HepG2 (cell line): ENCODE measurements around the gene TNXB. TPM values are rescaled to one million over a fixed set of nuclear protein-coding genes. Genes with fewer than 3 reads are reported as not detected.
A peak's percentile ranks its signal among the peaks of the same experiment; 100 is the strongest.

ENCODE experiments used
- ATAC-seq: fragments of 200-7000 bp; cut with Tn5 transposase; 3 replicates; pipeline ENCODE4 v1.9.1; 2020; ENCODE audit warnings: mild to moderate bottlenecking, moderate library complexity
- BruUV-seq: library from RNA; stranded (reverse); fragments of 400-500 nt; replicated peaks from 2 replicates; lab custom pipeline; 2021; lab: Mats Ljungman, UMichigan
- CTCF ChIA-PET: fragments of 300-600 bp; formaldehyde crosslinking; extraction: SDS; loops from one replicate; lab custom pipeline; 2021; ENCODE audit warnings: low total read pairs, inconsistent platforms, low intra/inter-chr PET ratio; lab: Yijun Ruan, JAX
- POLR2A ChIA-PET: fragments of 350-600 bp; sonication (Branson Sonifier 250); formaldehyde crosslinking; loops from one replicate; lab custom pipeline; 2020; ENCODE audit warnings: antibody characterized with exemption, inconsistent platforms; lab: Yijun Ruan, JAX
- DNase-seq: peaks from one replicate; pipeline ENCODE4 v3.0.0-alpha.2; 2015; ENCODE audit warnings: low spot score
- FAIRE-seq: peaks from 3 replicates; lab custom pipeline; 2011; peaks lifted over from hg19 to GRCh38; lab: Jason Lieb, UNC
- H2AFZ ChIP-seq: one replicate; pipeline ENCODE4 v1.6.1; 2011; ENCODE audit warnings: low read length, inconsistent platforms
- H3K27ac ChIP-seq: fragments of 300-600 bp; 3 replicates; pipeline ENCODE4 v1.8.0; 2011; ENCODE audit warnings: mixed run types, mild to moderate bottlenecking, mixed read lengths, low read length, inconsistent platforms; ENCODE audit not compliant: insufficient read depth; ENCODE audit errors: extremely low read length
- H3K27me3 ChIP-seq, 2 experiments: fragments of 200-600 bp in 1 of 2; 2 replicates in 1 of 2; 3 replicates in 1 of 2; pipeline versions ENCODE4 v1.6.0 to v1.8.0; 2011; ENCODE audit warnings: low read length in 2 of 2, mild to moderate bottlenecking in 2 of 2, moderate library complexity in 2 of 2, inconsistent platforms in 1 of 2; ENCODE audit not compliant: insufficient read depth in 2 of 2, control insufficient read depth in 1 of 2
- H3K36me3 ChIP-seq, 2 experiments: fragments of 200-600 bp in 1 of 2; replicated peaks in 1 of 2; 2 replicates in 1 of 2; 3 replicates in 1 of 2; pipeline versions ENCODE4 v1.5.1 to v1.8.0; 2011; ENCODE audit warnings: low read length in 2 of 2, inconsistent platforms in 1 of 2; ENCODE audit not compliant: insufficient read depth in 2 of 2, control insufficient read depth in 1 of 2
- H3K4me1 ChIP-seq: 2 replicates; pipeline ENCODE4 v1.5.1; 2012; ENCODE audit warnings: low read length, inconsistent platforms; ENCODE audit not compliant: insufficient read depth
- H3K4me2 ChIP-seq: 2 replicates; pipeline ENCODE4 v1.6.0; 2011; ENCODE audit warnings: low read depth, low read length, inconsistent platforms
- H3K4me3 ChIP-seq, 3 experiments: fragments of 200-600 bp in 1 of 3; sonication (generic), shearing (Covaris generic) in 1 of 3; replicated peaks in 1 of 3; 2 replicates each; pipeline ENCODE4 v1.5.1; 2011 to 2016; ENCODE audit warnings: low read length in 3 of 3, inconsistent platforms in 2 of 3, low read depth in 2 of 3, mild to moderate bottlenecking in 2 of 3, control low read depth in 1 of 3, mixed read lengths in 1 of 3; ENCODE audit not compliant: insufficient read depth in 1 of 3
- H3K79me2 ChIP-seq: one replicate; pipeline ENCODE4 v1.6.1; 2011; ENCODE audit warnings: low read length, inconsistent platforms; ENCODE audit not compliant: insufficient read depth
- H3K9ac ChIP-seq: 2 replicates; pipeline ENCODE4 v1.6.0; 2011; ENCODE audit warnings: mild to moderate bottlenecking, low read depth, low read length, inconsistent platforms; ENCODE audit not compliant: insufficient read depth
- H3K9me3 ChIP-seq: 2 replicates; pipeline ENCODE4 v1.5.1; 2012; ENCODE audit warnings: mild to moderate bottlenecking, low read length
- H4K20me1 ChIP-seq: 2 replicates; pipeline ENCODE4 v1.6.0; 2011; ENCODE audit warnings: inconsistent platforms, mild to moderate bottlenecking, low read length, moderate library complexity; ENCODE audit not compliant: insufficient read depth
- KLF11 ChIP-seq: IDR thresholded peaks from 2 replicates; pipeline ENCODE4 v1.6.1; 2016; ENCODE audit warnings: missing compliant biosample characterization
- MIER2 ChIP-seq: IDR thresholded peaks from 2 replicates; pipeline ENCODE4 v1.6.1; 2016; ENCODE audit warnings: missing biosample characterization, missing genetic modification reagents
- PRDM15 ChIP-seq: sonication (generic); formaldehyde crosslinking; IDR thresholded peaks from 2 replicates; pipeline ENCODE4 v1.4.0; 2020; ENCODE audit warnings: missing genetic modification reagents
- SRSF1 ChIP-seq: fragments of 200-400 bp; formaldehyde crosslinking; optimal IDR thresholded peaks from 2 replicates; pipeline ENCODE3; 2017; ENCODE audit warnings: mild to moderate bottlenecking, low read depth, low read length, moderate library complexity
- SRY ChIP-seq: sonication (generic); formaldehyde crosslinking; IDR thresholded peaks from 2 replicates; pipeline ENCODE4 v1.8.0; 2022; ENCODE audit warnings: mild to moderate bottlenecking, missing genetic modification reagents
- TEAD3 ChIP-seq: optimal IDR thresholded peaks from 2 replicates; pipeline ENCODE3; 2016; ENCODE audit warnings: borderline replicate concordance
- ZHX2 ChIP-seq, 2 experiments: sonication (generic) in 1 of 2; formaldehyde crosslinking in 1 of 2; IDR thresholded peaks; 2 replicates each; pipeline versions ENCODE4 v1.6.1 to v1.9.0; 2014 to 2022; ENCODE audit warnings: antibody characterized with exemption in 1 of 2, borderline replicate concordance in 1 of 2, inconsistent platforms in 1 of 2, low read depth in 1 of 2, missing genetic modification reagents in 1 of 2
- ZNF136 ChIP-seq: sonication (generic); formaldehyde crosslinking; IDR thresholded peaks from 2 replicates; pipeline ENCODE4 v1.8.1; 2022; ENCODE audit warnings: low read depth, mild to moderate bottlenecking, moderate library complexity, missing genetic modification reagents
- ZNF343 ChIP-seq: sonication (generic); formaldehyde crosslinking; IDR thresholded peaks from 2 replicates; pipeline ENCODE4 v1.4.0; 2020; ENCODE audit warnings: mild to moderate bottlenecking, missing genetic modification reagents
- WGBS: methylation state at CpG from one replicate; pipeline ENCODE4 v1.1.6; 2017; ENCODE audit warnings: low lambda C conversion rate; 5-methylcytosine and 5-hydroxymethylcytosine counted together
- in situ Hi-C: cut with HindIII; loops from 2 replicates; pipeline ENCODE4 v1.10.0; 2017; ENCODE audit warnings: low pct_unique_long_range_greater_than_20kb; ENCODE audit not compliant: extremely low pct_ligation_motif_present
- intact Hi-C: fragments of 100-400 bp; cut with micrococcal nuclease; formaldehyde crosslinking; loops from one replicate; pipeline ENCODE4 v1.10.0; 2022; ENCODE audit not compliant: unreplicated experiment
- polyA plus RNA-seq, 8 experiments: library from polyadenylated mRNA; depleted of rRNA in 3 of 8; stranded (reverse) in 7 of 8; unstranded in 1 of 8; fragments of >200 nt; fragmentation: Illumina TruSeq in 4 of 8; extraction: Trizol in 4 of 8; gene quantifications; 2 replicates each; pipeline versions ENCODE4 v1.2.1 to v1.2.3, GENCODE V29; 2011 to 2016; ENCODE audit warnings: low read depth in 4 of 8, missing spikeins in 1 of 8, mixed read lengths in 1 of 8; ENCODE audit not compliant: insufficient read depth in 1 of 8
- total RNA-seq, 5 experiments: library from RNA; depleted of rRNA; stranded (reverse); fragments of >200 nt; fragmentation: Illumina TruSeq; extraction: Trizol; gene quantifications; 2 replicates each; pipeline ENCODE4 v1.2.3, GENCODE V29; 2016; ENCODE audit warnings: low read depth in 1 of 5
- TF ChIP-seq, protein P1 (sequence below): sonication (generic); formaldehyde crosslinking; IDR thresholded peaks from 2 replicates; pipeline ENCODE4 v1.4.0; 2020; ENCODE audit warnings: mild to moderate bottlenecking, missing genetic modification reagents

TNXB gene
- total and polyA plus RNA-seq, 2 of the 13 experiments (the other 11 are each of a cell fraction or from before 2014, with no cell fraction given), result 1.6 to 2.7 TPM

DNA sequence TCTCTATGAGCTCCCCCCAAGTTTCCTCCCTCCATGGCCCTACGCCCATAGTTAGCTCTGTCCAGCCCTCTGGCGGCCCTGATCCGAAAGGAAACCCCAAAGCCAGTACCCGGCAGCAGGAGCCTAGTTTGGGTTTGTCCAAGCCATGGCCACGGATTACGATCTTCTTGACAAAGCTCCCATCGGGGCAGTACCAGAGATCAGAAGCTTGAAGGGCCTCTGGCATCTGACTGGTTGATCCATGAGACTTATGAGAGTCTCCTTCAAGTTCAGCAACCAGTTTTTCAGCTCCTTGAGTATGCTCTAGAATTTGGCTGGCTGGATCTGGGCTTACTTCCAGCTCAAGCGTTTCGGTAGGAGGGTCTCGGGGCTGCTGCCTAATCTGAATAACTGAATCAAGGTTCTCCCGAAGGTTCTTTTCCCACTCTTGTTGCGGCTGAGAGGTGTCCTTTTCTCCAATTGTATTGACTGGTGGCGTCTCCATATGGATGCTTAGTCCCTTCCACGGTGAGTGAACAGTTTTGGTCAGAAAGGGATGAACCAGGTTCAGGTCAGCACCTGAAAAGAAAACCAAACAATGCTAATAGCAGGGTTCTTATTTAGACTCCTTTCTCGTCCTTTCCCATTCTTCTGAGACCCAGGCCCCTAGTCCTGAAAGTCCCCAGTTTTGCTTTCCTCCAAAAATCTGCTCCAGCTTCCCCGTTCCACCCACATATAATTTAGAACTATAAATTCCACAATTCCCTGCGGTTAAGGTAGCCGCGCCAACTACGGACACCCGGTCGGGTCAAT lies 20.4 kb upstream of the TNXB start:
- H3K27ac ChIP-seq, result peak overlapping the region; percentile 56
- H3K79me2 ChIP-seq, result peaks cover 25% of the 10 kb centered on the region
- in situ Hi-C loops (no loop called here), intact Hi-C loops (loop anchor here (1.0 kb wide), 1 partner anchor 25 kb away; the partner anchor contains the start of gene PPT2)
- H3K36me3 ChIP-seq, result peaks cover 0 to 12% of the 10 kb centered on the region in 2 experiments; a peak in 3 of 5 replicates
- ChIA-PET POLR2A (interaction anchor here (0.9 to 4.4 kb wide), 19 partner anchors 9 to 843 kb away, joined by 3 to 35 read pairs (median 7); partner anchors contain the start of genes AGPAT1, APOM, NEU1 and PBX2), CTCF (no interaction called here)
- H3K27me3 ChIP-seq, result peaks cover 1 to 6% of the 10 kb centered on the region in 2 experiments; a peak in 2 of 5 replicates
- DNase-seq (no peak), FAIRE-seq (no peak), ATAC-seq (peak; percentile 1; the same call in 1 of the 3 replicates)
- peak overlapping the region; percentile 75 for H3K9ac ChIP-seq
- peak overlapping the region; percentile 93 for H3K4me2 ChIP-seq
- BruUV-seq, result TSS peak; percentile 67
- peaks cover 33% of the 10 kb centered on the region for H3K4me1 ChIP-seq
- no peaks in the 10 kb centered on the region for H3K9me3 ChIP-seq
- H2AFZ ChIP-seq, result peak overlapping the region; percentile 67
- H3K4me3 ChIP-seq, result peak overlapping the region; percentile 79 to 87 (median 80)
- WGBS, result 31% methylated on average over 22 of the region's 22 CpGs
- no peaks in the 10 kb centered on the region for H4K20me1 ChIP-seq
- 0 out of 2 replicates have a peak, but pooled peaks have one; percentile 9 for TF ChIP-seq MIER2 (CRISPR knock-in tag)
- TF ChIP-seq TEAD3 (CRISPR knock-in tag), result peak; percentile 5
- TF ChIP-seq ZNF343 (CRISPR knock-in tag), result 0 out of 2 replicates have a peak, but pooled peaks have one; percentile 17
- TF ChIP-seq KLF11 (CRISPR knock-in tag), result 0 out of 2 replicates have a peak, but pooled peaks have one; percentile 15
- TF ChIP-seq PRDM15 (CRISPR knock-in tag), result 0 out of 2 replicates have a peak, but pooled peaks have one; percentile 17
- TF ChIP-seq ZNF136 (CRISPR knock-in tag), result no peak
- TF ChIP-seq ZHX2 (IDR thresholded peaks at IDR 0.05; ENCODE audit: low read depth), result 0 out of 2 replicates have a peak, but pooled peaks have one; percentile 8
- no peak for TF ChIP-seq ZHX2 (CRISPR knock-in tag; IDR thresholded peaks at IDR 0.05; ENCODE audit: borderline replicate concordance)
- 0 out of 2 replicates have a peak, but pooled peaks have one; percentile 41 for TF ChIP-seq SRY (CRISPR knock-in tag)
- TF ChIP-seq, protein P1, sequence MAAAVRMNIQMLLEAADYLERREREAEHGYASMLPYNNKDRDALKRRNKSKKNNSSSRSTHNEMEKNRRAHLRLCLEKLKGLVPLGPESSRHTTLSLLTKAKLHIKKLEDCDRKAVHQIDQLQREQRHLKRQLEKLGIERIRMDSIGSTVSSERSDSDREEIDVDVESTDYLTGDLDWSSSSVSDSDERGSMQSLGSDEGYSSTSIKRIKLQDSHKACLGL (CRISPR knock-in tag), result 0 out of 2 replicates have a peak, but pooled peaks have one; percentile 42
- no peak for TF ChIP-seq SRSF1
